Psoas muscle (tissue), 8 donors: Measurements from ENCODE around the gene RPL13A. TPM values are rescaled to one million over a fixed set of nuclear protein-coding genes. Genes with fewer than 3 reads are reported as not detected.
"Not testable (repeated sequence)": the region's sequence is repeated elsewhere in the genome, so short reads cannot be mapped to it uniquely, and the experiment has no call there.

Experiments used
- ATAC-seq, 4 donors: fragments of 200-7000 bp; cut with Tn5 transposase; one replicate each; pipeline ENCODE4 v1.9.1; 2020; ENCODE audit warnings: moderate library complexity in 3 of 4, mild to moderate bottlenecking in 2 of 4
- DNase-seq, 2 donors: peaks; one replicate each; pipeline ENCODE4 v3.0.0-alpha.2; 2020
- H3K27ac ChIP-seq: fragments of 200-600 bp; one replicate; pipeline ENCODE4 v1.8.0; 2022
- H3K27me3 ChIP-seq, 3 donors: fragments of 200-600 bp in 1 of 3; one replicate each; pipeline versions ENCODE4 v1.6.1 to v1.8.0; 2013 to 2022; ENCODE audit warnings: low read length in 2 of 3, mild to moderate bottlenecking in 2 of 3, moderate library complexity in 1 of 3; ENCODE audit not compliant: insufficient read depth in 3 of 3
- H3K36me3 ChIP-seq, 2 donors: fragments of 200-600 bp in 1 of 2; one replicate each; pipeline versions ENCODE4 v1.6.1 to v1.8.0; 2013 to 2022; ENCODE audit warnings: low read depth in 1 of 2, mild to moderate bottlenecking in 1 of 2, moderate library complexity in 1 of 2; ENCODE audit not compliant: insufficient read depth in 1 of 2
- H3K4me1 ChIP-seq: fragments of 200-600 bp; one replicate; pipeline ENCODE4 v1.8.0; 2022
- H3K4me3 ChIP-seq: fragments of 200-600 bp; one replicate; pipeline ENCODE4 v1.8.0; 2022; ENCODE audit warnings: mild to moderate bottlenecking
- H3K9me3 ChIP-seq: fragments of 200-600 bp; one replicate; pipeline ENCODE4 v1.8.0; 2022
- CTCF ChIP-seq: fragments of 200-600 bp; IDR thresholded peaks from one replicate; pipeline ENCODE4 v1.8.0; 2022; ENCODE audit warnings: antibody characterized with exemption
- WGBS, 3 donors: extraction: QIAGEN DNeasy Blood & Tissue Kit; methylation state at CpG; one replicate each; pipeline versions ENCODE4 v1.1.6 to v1.1.7; 2013; 5-methylcytosine and 5-hydroxymethylcytosine counted together
- intact Hi-C, 2 donors: fragments of 100-400 bp; cut with DNase I; formaldehyde crosslinking; loops; one replicate each; pipeline versions ENCODE4 v1.11.0 to v1.14.2; 2022
- polyA plus RNA-seq, 3 donors: library from polyadenylated mRNA; stranded (reverse); fragments of 200-250 nt; gene quantifications; one replicate each; pipeline ENCODE4 v1.2.3, GENCODE V29; 2013
- total RNA-seq, 4 donors: library from RNA; stranded (reverse); fragmentation: NEBNext Ultra II Directional in 2 of 4; extraction: Animal tissue kit (Norgen Biotek cat#: 25700) in 2 of 4; gene quantifications; one replicate each; pipeline versions ENCODE4 v1.2.1 to v1.2.4, GENCODE V29; 2021 to 2023
- donor health status: healthy with polysubstance abuse.
- donor health status: DM: no; HTN: no; CAD: no; lungs with moderate emphysema.
- donor health status: Bipolar disorder and iron deficiency.
- donor health status: healthy.
- donor health status: DM: yes; HTN: yes; CAD: no.
- donor health status: DM: no; HTN: no; CAD: no.
- donor health status: DM: no; HTN: no; CAD: no.
- donor health status: DM: yes; HTN: yes; CAD: no.

Gene RPL13A
- total and polyA plus RNA-seq, 7 donors: 1,392 to 2,955 (median 1,992) TPM

DNA sequence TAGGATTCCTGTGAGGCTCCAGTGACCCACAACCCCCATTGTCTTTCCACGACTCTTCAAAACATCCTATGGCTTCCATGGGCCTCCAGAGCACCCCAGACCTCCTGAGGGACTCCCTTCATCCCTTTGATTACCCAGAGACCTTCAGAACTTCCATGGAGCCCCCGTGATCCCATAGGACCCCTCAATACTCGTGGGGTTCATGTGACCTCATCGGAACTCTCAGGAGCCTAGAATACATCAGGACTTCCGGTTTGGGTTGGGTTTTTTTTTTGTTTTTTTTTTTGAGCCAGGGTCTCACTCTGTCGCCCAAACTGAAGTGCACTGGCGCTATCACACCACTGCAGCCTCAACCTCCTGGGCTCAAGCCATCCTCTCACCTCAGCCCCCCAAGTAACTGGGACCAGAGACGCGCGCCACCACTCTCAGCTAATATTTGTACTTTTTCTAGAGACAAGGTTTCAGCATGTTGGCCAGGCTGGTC lies 33.6 kb upstream of the RPL13A start:
- Histone ChIP-seq H3K27me3 (no peaks in the 10 kb centered on the region), H3K4me3 (peak overlapping the region; percentile 93), H3K4me1 (peaks cover 11% of the 10 kb centered on the region), H3K27ac (peak overlapping the region; percentile 94), H3K9me3 (no peaks in the 10 kb centered on the region), H3K36me3 (peaks cover 0 to 12% of the 10 kb centered on the region in 2 donors)
- intact Hi-C loops: loop anchor here in 1 of 2 donors (5.0 kb wide), 1 partner anchor 189 kb away; the partner anchor contains the start of genes RRAS and SCAF1
- no peak for TF ChIP-seq CTCF
- 37 to 42% (median 40%) methylated on average over 10 of the region's 10 CpGs for WGBS, 3 donors
- no peak for DNase-seq
- no peak for ATAC-seq

DNA sequence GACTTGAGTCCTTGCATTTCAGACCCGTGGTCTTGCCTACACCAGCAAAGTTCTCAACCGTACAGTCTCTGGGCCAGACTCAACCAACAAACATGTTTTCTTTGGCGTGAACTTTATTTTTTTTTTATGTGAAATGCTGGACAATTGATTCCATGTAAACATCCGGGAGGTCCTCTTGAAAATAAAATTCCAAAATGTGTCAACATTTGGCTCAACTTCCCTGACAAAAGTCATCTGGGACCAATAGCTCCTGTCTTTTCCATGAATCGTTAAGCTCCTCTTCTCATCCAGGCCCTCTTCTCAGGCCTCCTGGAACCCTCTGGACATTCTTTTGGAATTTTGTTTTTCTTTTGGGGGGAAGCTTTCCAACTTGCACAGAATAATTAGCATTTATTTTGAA lies 31.6 kb upstream of the RPL13A start:
- TF ChIP-seq CTCF: no peak
- Histone ChIP-seq H3K4me3 (no peak overlapping the region), H3K27me3 (no peaks in the 10 kb centered on the region), H3K27ac (peak overlapping the region; percentile 46), H3K4me1 (peaks cover 5% of the 10 kb centered on the region), H3K9me3 (no peaks in the 10 kb centered on the region), H3K36me3 (peaks cover 0 to 9% of the 10 kb centered on the region in 2 donors)
- ATAC-seq (no peak), DNase-seq (no peak)
- WGBS, 3 donors: 34 to 48% (median 44%) methylated on average over 5 of the region's 5 CpGs
- intact Hi-C loops: no loop called here

DNA sequence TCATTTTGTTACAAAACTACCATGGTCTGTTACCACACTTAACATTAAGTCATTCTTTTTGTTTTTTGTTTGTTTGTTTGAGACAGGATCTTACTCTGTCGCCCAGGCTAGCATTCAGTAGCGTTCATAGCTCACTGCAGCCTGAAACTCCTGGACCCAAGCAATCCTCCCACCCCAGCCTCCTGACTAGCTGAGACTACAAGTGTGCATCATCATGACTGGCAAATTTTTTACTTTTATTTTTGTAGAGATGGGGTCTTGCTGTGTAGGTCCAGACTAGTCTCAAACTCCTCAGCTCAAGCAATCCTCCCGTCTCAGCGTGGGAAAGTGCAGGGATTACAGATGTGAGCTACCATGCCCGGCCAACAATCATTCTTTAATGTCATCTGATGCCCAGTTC lies 31.1 kb upstream of the RPL13A start:
- TF ChIP-seq CTCF: no peak
- no peaks in the 10 kb centered on the region for H3K27me3 ChIP-seq
- H3K36me3 ChIP-seq: peaks cover 0 to 9% of the 10 kb centered on the region in 2 donors
- H3K9me3 ChIP-seq: no peaks in the 10 kb centered on the region
- peaks cover 5% of the 10 kb centered on the region for H3K4me1 ChIP-seq
- 56 to 70% (median 61%) methylated on average over 5 of the region's 5 CpGs for WGBS, 3 donors
- H3K27ac ChIP-seq: peak overlapping the region; percentile 43
- intact Hi-C loops: no loop called here
- ATAC-seq (no peak), DNase-seq (peak in 1 of 2 donors; percentile 56)
- H3K4me3 ChIP-seq: no peak overlapping the region

DNA sequence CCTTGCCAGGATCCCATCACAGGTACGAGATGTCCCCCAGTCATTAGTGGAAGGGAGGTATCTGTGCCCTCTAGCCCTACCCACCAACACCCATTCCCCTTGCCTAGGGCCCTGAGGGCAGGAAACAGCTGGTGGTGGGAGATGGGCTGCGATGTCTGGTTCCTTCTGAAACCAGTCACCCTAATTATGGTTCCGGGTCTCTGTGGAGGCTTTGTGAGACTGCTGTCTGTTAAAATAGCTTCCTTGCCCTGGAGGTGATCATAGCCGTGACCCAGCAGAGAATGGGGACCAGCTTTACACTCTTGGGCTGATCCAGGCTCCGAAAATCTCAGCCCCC lies 28.9 kb upstream of the RPL13A start:
- peaks cover 0 to 9% of the 10 kb centered on the region in 2 donors for H3K36me3 ChIP-seq
- no peaks in the 10 kb centered on the region for H3K9me3 ChIP-seq
- intact Hi-C loops: no loop called here
- H3K27ac ChIP-seq: peak overlapping the region; percentile 41
- no peak for ATAC-seq
- peaks cover 5% of the 10 kb centered on the region for H3K4me1 ChIP-seq
- H3K27me3 ChIP-seq: no peaks in the 10 kb centered on the region
- no peak for DNase-seq
- WGBS, 3 donors: 81 to 92% (median 91%) methylated on average over 5 of the region's 5 CpGs
- no peak overlapping the region for H3K4me3 ChIP-seq
- no peak for TF ChIP-seq CTCF

DNA sequence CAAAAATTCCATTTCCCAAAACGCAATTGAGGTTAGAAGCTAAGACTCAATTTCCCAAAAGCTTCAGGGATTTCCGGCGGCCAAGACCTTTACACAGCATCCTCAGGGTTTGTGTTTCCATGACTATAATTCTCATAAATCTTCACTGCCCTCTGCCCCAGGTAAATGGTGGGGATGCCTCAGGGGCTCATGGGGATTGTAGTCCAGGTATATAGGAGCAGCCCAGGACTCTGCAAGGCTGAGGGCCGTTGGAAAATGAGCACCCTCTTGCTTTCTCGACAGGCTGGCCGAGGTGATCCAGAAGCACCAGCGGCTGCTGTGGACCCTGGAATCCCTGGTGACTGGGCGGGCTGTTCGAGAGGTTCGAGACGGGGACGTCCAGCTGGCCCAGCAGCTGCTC lies 28.0 kb upstream of the RPL13A start:
- Histone ChIP-seq H3K27ac (no peak overlapping the region), H3K9me3 (no peaks in the 10 kb centered on the region), H3K27me3 (no peaks in the 10 kb centered on the region), H3K4me3 (no peak overlapping the region), H3K36me3 (peaks cover 0 to 9% of the 10 kb centered on the region in 2 donors), H3K4me1 (peaks cover under 1% of the 10 kb centered on the region)
- no peak for ATAC-seq
- TF ChIP-seq CTCF: no peak
- DNase-seq: no peak
- intact Hi-C loops: no loop called here
- 84 to 90% (median 84%) methylated on average over 12 of the region's 12 CpGs for WGBS, 3 donors

DNA sequence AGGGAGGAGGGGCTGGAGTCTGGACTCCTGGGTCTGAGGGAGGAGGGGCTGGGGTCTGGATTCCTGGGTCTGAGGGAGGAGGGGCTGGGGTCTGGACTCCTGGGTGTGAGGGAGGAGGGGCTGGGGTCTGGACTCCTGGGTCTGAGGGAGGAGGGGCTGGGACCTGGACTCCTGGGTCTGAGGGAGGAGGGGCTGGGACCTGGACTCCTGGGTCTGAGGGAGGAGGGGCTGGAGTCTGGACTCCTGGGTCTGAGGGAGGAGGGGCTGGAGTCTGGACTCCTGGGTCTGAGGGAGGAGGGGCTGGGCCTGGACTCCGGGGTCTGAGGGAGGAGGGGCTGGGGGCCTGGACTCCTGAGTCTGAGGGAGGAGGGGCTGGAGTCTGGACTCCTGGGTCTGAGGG lies 26.3 kb upstream of the RPL13A start:
- H3K27me3 ChIP-seq, ATAC-seq, intact Hi-C loops, H3K27ac ChIP-seq, H3K4me1 ChIP-seq, H3K4me3 ChIP-seq, H3K9me3 ChIP-seq, DNase-seq: not testable (repeated sequence)
- peaks cover 0 to 15% of the 10 kb centered on the region in 2 donors for H3K36me3 ChIP-seq
- WGBS, 3 donors: 0% methylated on average over 1 of the region's 1 CpG; no CpG with 5 or more reads in 2 of the 3 donors
